ENCODE measurements around the gene NXPE4.

The NXPE4 gene

DNA sequence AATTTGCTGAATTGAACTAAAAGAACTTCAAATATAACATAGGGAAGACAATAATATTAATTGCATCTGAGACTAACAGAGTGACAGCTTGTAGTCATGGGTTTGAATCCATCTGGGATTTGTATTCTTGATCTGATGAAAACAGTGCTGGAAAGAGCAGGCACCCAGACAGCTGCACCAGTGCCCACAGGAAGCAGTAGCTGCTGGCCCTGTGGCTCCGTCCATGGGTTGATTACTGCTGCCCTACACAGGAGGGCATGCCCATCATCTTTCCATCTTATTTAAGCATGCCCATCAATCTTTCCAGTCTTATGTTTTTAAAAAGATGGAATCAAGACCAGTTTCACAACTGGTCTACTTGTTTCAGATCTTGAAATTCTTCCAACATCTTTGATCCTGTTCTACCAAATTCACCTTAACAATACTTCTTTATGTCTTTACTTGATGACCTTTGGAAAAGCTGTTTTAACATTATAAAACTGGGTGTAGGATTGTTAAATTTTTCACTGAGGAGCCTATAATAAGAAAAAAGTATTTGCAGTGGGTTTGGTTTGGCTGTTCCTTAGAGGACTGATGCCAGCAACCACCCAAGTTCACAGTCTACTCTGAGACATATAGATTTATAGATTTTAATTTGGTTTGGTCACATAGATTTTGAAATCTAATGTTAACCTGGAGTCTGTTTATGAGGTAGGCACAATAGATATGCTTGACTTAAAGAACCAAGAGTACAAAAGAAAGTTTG lies 761 bp upstream of the NXPE4 start:
- H3K27me3 ChIP-seq (ENCODE audit: control insufficient read depth, low read length), result no peaks in the 10 kb centered on the region
- no peaks in the 10 kb centered on the region for H3F3A ChIP-seq (ENCODE audit: control insufficient read depth, insufficient read depth)
- H4K20me1 ChIP-seq (ENCODE audit: control insufficient read depth, insufficient read depth, low read depth, low read length), result no peaks in the 10 kb centered on the region
- H3K27ac ChIP-seq (ENCODE audit: low read depth, low read length), result no peak overlapping the region
- H3K36me3 ChIP-seq (ENCODE audit: control insufficient read depth, low read length), result no peaks in the 10 kb centered on the region
- H3K79me2 ChIP-seq (ENCODE audit: control insufficient read depth, low read length), result no peaks in the 10 kb centered on the region
- no peaks in the 10 kb centered on the region for H3K4me1 ChIP-seq (ENCODE audit: control insufficient read depth, low read length)
- no peaks in the 10 kb centered on the region for H3K9me2 ChIP-seq (replicated peaks; ENCODE audit: control insufficient read depth, low read length)
- no peak overlapping the region for H3K4me2 ChIP-seq (ENCODE audit: low read length)
- TF ChIP-seq, protein P1, sequence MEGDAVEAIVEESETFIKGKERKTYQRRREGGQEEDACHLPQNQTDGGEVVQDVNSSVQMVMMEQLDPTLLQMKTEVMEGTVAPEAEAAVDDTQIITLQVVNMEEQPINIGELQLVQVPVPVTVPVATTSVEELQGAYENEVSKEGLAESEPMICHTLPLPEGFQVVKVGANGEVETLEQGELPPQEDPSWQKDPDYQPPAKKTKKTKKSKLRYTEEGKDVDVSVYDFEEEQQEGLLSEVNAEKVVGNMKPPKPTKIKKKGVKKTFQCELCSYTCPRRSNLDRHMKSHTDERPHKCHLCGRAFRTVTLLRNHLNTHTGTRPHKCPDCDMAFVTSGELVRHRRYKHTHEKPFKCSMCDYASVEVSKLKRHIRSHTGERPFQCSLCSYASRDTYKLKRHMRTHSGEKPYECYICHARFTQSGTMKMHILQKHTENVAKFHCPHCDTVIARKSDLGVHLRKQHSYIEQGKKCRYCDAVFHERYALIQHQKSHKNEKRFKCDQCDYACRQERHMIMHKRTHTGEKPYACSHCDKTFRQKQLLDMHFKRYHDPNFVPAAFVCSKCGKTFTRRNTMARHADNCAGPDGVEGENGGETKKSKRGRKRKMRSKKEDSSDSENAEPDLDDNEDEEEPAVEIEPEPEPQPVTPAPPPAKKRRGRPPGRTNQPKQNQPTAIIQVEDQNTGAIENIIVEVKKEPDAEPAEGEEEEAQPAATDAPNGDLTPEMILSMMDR (IDR thresholded peaks at IDR 0.05; ENCODE audit: low read depth, low read length, poor library complexity, severe bottlenecking), result no peak
- TF ChIP-seq EZH2phosphoT487 (IDR thresholded peaks at IDR 0.05; ENCODE audit: borderline replicate concordance, low read length), result no peak
- H3K9me3 ChIP-seq (ENCODE audit: control insufficient read depth, insufficient read depth, low read length), result no peaks in the 10 kb centered on the region
- H3K4me3 ChIP-seq (ENCODE audit: low read length), result no peak overlapping the region

DNA sequence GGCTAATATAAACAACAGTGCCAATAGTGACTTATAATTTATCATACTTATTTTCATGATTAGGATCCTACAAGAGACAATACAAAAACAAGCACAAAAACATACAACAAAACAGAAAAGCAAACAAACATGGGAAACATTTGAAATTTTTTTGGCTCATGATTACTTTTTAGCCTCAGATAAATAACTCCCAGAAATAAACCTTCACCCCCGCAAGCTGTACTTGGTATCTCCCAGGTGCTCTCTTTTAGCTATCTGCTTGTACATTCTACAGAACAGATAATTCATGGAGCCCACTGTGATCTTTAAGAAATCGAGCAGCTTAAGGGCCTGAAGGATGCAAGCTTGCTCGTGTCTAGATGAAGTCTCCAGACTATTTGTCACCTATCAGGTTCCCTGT lies 883 bp downstream of the NXPE4 start:
- Histone ChIP-seq H4K20me1 (ENCODE audit: control insufficient read depth, insufficient read depth, low read depth, low read length) (no peaks in the 10 kb centered on the region), H3K4me2 (ENCODE audit: low read length) (no peak overlapping the region), H3K4me1 (ENCODE audit: control insufficient read depth, low read length) (no peaks in the 10 kb centered on the region), H3K9me2 (replicated peaks; ENCODE audit: control insufficient read depth, low read length) (no peaks in the 10 kb centered on the region), H3K27ac (ENCODE audit: low read depth, low read length) (no peak overlapping the region), H3K4me3 (ENCODE audit: low read length) (no peak overlapping the region), H3K36me3 (ENCODE audit: control insufficient read depth, low read length) (no peaks in the 10 kb centered on the region), H3K79me2 (ENCODE audit: control insufficient read depth, low read length) (no peaks in the 10 kb centered on the region), H3K9me3 (ENCODE audit: control insufficient read depth, insufficient read depth, low read length) (no peaks in the 10 kb centered on the region), H3F3A (ENCODE audit: control insufficient read depth, insufficient read depth) (no peaks in the 10 kb centered on the region), H3K27me3 (ENCODE audit: control insufficient read depth, low read length) (no peaks in the 10 kb centered on the region)
- no peak for TF ChIP-seq EZH2phosphoT487 (IDR thresholded peaks at IDR 0.05; ENCODE audit: borderline replicate concordance, low read length)

DNA sequence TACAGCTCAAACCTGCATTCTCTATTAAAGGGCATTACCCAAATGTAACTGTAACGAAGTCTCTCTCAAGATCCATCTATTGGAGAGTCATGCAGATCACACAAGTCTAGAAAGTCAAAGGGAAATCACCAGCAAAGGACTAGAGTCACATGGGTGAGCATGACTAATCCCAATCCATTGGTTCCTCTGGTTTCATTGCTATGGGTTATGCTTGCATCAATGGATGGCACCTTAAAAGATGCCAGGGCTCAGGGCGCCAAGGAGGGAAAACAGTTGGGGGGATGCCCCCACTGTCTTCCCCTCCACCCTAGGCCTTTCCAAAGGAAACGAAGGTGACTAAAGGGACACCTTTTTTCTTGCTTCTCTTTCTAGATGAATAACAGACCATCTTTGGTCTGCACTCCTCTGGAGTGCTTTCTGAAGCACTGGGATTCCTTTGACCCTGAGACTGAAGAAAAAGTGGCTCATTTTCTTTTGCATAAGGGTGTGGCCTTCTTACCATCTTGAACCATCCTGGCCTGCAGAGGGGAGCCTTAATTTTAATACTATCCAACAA lies 8.1 kb downstream of the NXPE4 start:
- Histone ChIP-seq H3K27ac (ENCODE audit: low read depth, low read length) (no peak overlapping the region), H3K79me2 (ENCODE audit: control insufficient read depth, low read length) (no peaks in the 10 kb centered on the region), H4K20me1 (ENCODE audit: control insufficient read depth, insufficient read depth, low read depth, low read length) (no peaks in the 10 kb centered on the region), H3K9me2 (replicated peaks; ENCODE audit: control insufficient read depth, low read length) (no peaks in the 10 kb centered on the region), H3K4me3 (ENCODE audit: low read length) (no peak overlapping the region), H3K27me3 (ENCODE audit: control insufficient read depth, low read length) (no peaks in the 10 kb centered on the region), H3F3A (ENCODE audit: control insufficient read depth, insufficient read depth) (no peaks in the 10 kb centered on the region), H3K4me2 (ENCODE audit: low read length) (no peak overlapping the region), H3K4me1 (ENCODE audit: control insufficient read depth, low read length) (peaks cover 14% of the 10 kb centered on the region), H3K36me3 (ENCODE audit: control insufficient read depth, low read length) (no peaks in the 10 kb centered on the region), H3K9me3 (ENCODE audit: control insufficient read depth, insufficient read depth, low read length) (peaks cover 27% of the 10 kb centered on the region)
- no peak for TF ChIP-seq EZH2phosphoT487 (IDR thresholded peaks at IDR 0.05; ENCODE audit: borderline replicate concordance, low read length)
- TF ChIP-seq, protein P1 (IDR thresholded peaks at IDR 0.05; ENCODE audit: low read depth, low read length, poor library complexity, severe bottlenecking), result no peak

DNA sequence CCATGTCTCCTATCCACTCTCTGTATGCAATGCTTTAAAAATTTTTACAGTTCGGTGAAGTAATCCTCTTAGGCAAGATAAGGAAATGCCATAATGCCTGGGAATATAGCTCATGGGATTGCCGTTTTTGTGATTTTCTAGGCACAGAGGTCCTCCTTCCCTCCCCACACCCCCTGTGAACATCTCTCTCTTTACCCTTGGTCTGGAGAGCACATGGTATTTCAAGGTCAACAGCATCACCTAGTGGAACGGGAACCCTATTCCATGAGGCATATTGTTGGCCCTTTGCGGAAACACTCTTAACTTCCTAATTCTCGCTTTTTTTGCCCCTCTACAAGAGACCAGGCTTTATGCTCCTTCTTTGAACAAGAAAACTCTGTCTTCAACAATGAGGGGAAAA lies 8.8 kb downstream of the NXPE4 start:
- Histone ChIP-seq H3K4me3 (ENCODE audit: low read length) (no peak overlapping the region), H3K36me3 (ENCODE audit: control insufficient read depth, low read length) (no peaks in the 10 kb centered on the region), H3K4me1 (ENCODE audit: control insufficient read depth, low read length) (peaks cover 14% of the 10 kb centered on the region), H3K9me3 (ENCODE audit: control insufficient read depth, insufficient read depth, low read length) (peaks cover 27% of the 10 kb centered on the region), H3K9me2 (replicated peaks; ENCODE audit: control insufficient read depth, low read length) (no peaks in the 10 kb centered on the region), H3K4me2 (ENCODE audit: low read length) (no peak overlapping the region), H3K27me3 (ENCODE audit: control insufficient read depth, low read length) (no peaks in the 10 kb centered on the region), H4K20me1 (ENCODE audit: control insufficient read depth, insufficient read depth, low read depth, low read length) (no peaks in the 10 kb centered on the region), H3K27ac (ENCODE audit: low read depth, low read length) (no peak overlapping the region), H3F3A (ENCODE audit: control insufficient read depth, insufficient read depth) (no peaks in the 10 kb centered on the region), H3K79me2 (ENCODE audit: control insufficient read depth, low read length) (no peaks in the 10 kb centered on the region)
- TF ChIP-seq, protein P1 (IDR thresholded peaks at IDR 0.05; ENCODE audit: low read depth, low read length, poor library complexity, severe bottlenecking), result no peak
- no peak for TF ChIP-seq EZH2phosphoT487 (IDR thresholded peaks at IDR 0.05; ENCODE audit: borderline replicate concordance, low read length)
